Glutamatergic neuron (in vitro differentiated cells): ENCODE results near the gene STRADA. TPM values are rescaled to one million over a fixed set of nuclear protein-coding genes. Genes with fewer than 3 reads are reported as not detected.

ENCODE experiments used
- DNase-seq: peaks from one replicate; pipeline ENCODE4 v3.0.0; 2022
- H3K27ac Mint-ChIP-seq: one replicate; pipeline ENCODE4 v1.8.0; 2020; ENCODE audit warnings: mild to moderate bottlenecking, mixed read lengths, inconsistent platforms; ENCODE audit not compliant: unreplicated experiment
- H3K27me3 Mint-ChIP-seq: one replicate; pipeline ENCODE4 v1.8.0; 2020; ENCODE audit warnings: mild to moderate bottlenecking, moderate library complexity, mixed read lengths, inconsistent platforms; ENCODE audit not compliant: unreplicated experiment
- H3K36me3 Mint-ChIP-seq: one replicate; pipeline ENCODE4 v1.8.0; 2020; ENCODE audit warnings: mild to moderate bottlenecking, mixed read lengths, inconsistent platforms; ENCODE audit not compliant: unreplicated experiment
- H3K4me1 Mint-ChIP-seq: one replicate; pipeline ENCODE4 v1.8.0; 2020; ENCODE audit warnings: mild to moderate bottlenecking, low read depth, mixed read lengths, inconsistent platforms; ENCODE audit not compliant: unreplicated experiment
- H3K4me3 Mint-ChIP-seq: one replicate; pipeline ENCODE4 v1.8.0; 2020; ENCODE audit warnings: mild to moderate bottlenecking, mixed read lengths, inconsistent platforms; ENCODE audit not compliant: unreplicated experiment
- H3K9me3 Mint-ChIP-seq: one replicate; pipeline ENCODE4 v1.8.0; 2020; ENCODE audit warnings: mild to moderate bottlenecking, moderate library complexity, mixed read lengths, inconsistent platforms; ENCODE audit not compliant: unreplicated experiment
- total RNA-seq: library from RNA; stranded (reverse); fragmentation: NEBNext Ultra II Directional; extraction: Animal tissue kit (Norgen Biotek cat#: 25700); gene quantifications from one replicate; pipeline ENCODE4 v1.2.1, GENCODE V29; 2021; ENCODE audit not compliant: unreplicated experiment
- TF ChIP-seq, protein P1 (sequence below): fragments of 200-600 bp; sonication (generic); IDR thresholded peaks from one replicate; pipeline ENCODE4 v1.5.0; 2021; ENCODE audit not compliant: partially characterized antibody, unreplicated experiment

STRADA gene
- total RNA-seq, 1 donor from 2014 or later, result 58.8 TPM

DNA sequence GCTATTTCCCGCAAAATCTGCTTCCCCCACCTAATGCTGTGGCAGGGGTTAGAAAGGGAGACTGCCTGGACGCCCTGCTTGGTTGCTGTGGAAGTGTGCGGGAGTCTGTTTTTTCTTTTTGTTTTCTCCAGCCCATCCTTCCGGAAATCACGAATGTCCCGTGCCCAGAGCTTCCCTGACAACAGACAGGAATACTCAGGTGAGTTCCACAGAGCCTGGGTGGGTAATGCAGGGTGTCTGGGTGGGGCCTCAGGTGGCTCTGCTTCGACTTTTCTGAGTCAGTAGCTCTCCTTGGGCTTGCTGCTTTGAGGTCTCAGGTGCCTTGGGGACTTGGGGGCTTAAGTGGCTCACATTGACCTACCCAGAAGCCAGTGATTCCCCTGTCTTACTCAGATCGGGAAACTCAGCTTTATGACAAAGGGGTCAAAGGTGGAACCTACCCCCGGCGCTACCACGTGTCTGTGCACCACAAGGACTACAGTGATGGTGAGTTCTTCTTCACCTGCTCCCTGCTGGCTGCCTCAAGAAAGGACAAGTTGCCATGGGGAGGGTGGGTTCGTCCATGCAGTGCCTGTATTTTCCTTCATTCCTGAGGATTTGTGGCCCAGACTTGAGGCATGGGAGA, 53.1 kb downstream of the STRADA start:
- Mint-ChIP-seq H3K27ac (no peak overlapping the region), H3K4me1 (peaks cover 25% of the 10 kb centered on the region), H3K4me3 (no peak overlapping the region), H3K36me3 (no peaks in the 10 kb centered on the region), H3K9me3 (peaks cover 14% of the 10 kb centered on the region), H3K27me3 (peaks cover 5% of the 10 kb centered on the region)
- no peak for DNase-seq
- TF ChIP-seq, protein P1, sequence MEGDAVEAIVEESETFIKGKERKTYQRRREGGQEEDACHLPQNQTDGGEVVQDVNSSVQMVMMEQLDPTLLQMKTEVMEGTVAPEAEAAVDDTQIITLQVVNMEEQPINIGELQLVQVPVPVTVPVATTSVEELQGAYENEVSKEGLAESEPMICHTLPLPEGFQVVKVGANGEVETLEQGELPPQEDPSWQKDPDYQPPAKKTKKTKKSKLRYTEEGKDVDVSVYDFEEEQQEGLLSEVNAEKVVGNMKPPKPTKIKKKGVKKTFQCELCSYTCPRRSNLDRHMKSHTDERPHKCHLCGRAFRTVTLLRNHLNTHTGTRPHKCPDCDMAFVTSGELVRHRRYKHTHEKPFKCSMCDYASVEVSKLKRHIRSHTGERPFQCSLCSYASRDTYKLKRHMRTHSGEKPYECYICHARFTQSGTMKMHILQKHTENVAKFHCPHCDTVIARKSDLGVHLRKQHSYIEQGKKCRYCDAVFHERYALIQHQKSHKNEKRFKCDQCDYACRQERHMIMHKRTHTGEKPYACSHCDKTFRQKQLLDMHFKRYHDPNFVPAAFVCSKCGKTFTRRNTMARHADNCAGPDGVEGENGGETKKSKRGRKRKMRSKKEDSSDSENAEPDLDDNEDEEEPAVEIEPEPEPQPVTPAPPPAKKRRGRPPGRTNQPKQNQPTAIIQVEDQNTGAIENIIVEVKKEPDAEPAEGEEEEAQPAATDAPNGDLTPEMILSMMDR, result no peak

DNA sequence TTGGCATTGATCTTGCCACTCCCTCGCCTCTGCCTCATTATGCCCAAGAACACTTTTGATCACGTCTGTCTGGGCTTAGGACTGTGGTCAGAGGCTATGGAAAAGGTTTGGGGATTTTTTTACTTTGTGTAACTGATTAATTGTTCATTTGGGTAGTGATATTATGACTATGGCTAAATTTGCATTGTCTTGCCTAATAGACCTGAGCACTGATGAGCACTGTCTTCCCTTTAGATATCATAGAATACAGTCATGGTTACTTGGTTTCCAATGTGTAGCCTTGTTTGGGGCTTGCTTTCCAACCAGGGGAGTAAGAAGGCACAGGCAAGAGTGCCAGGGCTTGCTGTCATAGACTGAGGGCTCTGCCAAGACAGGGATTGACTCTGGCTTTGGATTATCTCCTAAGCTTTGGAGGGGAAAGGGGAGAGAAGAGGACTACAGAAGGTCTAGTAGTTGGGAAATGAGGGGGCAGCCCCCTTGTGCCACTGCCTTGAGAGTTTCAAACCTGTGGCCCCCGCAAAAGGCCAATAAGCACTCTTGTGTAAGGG, 55.4 kb downstream of the STRADA start:
- DNase-seq, result no peak
- Mint-ChIP-seq H3K9me3 (peaks cover 5% of the 10 kb centered on the region), H3K27me3 (no peaks in the 10 kb centered on the region), H3K36me3 (no peaks in the 10 kb centered on the region), H3K4me3 (no peak overlapping the region), H3K4me1 (peaks cover 4% of the 10 kb centered on the region), H3K27ac (no peak overlapping the region)
- TF ChIP-seq, protein P1, result no peak

DNA sequence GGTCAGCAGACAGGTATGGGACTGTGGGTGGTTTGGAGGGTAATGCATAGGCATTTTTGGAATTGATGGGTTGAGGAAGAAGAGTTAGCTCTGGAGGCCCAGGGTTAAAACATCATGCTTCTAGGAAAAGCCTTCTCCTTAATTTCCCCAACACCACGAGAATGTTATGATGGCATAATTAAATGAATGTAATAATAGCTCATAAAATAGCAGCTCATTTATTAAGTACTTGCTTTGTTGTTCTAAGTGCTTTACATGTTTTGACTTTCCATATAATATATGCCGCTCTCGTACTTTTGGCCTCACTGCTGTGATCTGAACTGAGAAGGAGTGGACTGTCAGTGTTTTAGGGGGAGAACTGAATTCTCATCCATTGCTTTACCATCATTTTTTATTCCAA, 56.0 kb downstream of the STRADA start:
- peaks cover 5% of the 10 kb centered on the region for H3K9me3 Mint-ChIP-seq
- no peak overlapping the region for H3K4me3 Mint-ChIP-seq
- TF ChIP-seq, protein P1, result no peak
- H3K27ac Mint-ChIP-seq, result no peak overlapping the region
- no peaks in the 10 kb centered on the region for H3K27me3 Mint-ChIP-seq
- DNase-seq, result no peak
- no peaks in the 10 kb centered on the region for H3K36me3 Mint-ChIP-seq
- no peaks in the 10 kb centered on the region for H3K4me1 Mint-ChIP-seq

DNA sequence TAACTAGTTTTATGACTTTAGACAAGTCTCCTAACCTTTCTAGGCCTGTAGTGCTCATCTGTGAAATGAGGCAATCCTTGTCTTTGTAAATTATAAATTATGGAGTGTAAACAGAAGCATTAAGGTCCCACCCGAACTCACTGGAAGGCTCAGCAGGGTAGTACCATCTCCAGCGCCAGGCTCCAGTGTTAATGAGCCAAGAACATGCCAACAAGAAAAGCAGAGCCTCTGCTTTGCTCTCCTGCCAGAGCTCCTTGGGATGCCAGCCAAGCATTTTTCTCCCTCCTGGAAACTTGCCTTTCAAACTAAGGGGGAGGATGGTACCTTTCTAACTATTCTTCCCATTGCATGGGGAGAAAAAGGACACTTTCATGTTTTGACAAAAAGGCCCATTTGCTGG, 56.6 kb downstream of the STRADA start:
- no peaks in the 10 kb centered on the region for H3K36me3 Mint-ChIP-seq

DNA sequence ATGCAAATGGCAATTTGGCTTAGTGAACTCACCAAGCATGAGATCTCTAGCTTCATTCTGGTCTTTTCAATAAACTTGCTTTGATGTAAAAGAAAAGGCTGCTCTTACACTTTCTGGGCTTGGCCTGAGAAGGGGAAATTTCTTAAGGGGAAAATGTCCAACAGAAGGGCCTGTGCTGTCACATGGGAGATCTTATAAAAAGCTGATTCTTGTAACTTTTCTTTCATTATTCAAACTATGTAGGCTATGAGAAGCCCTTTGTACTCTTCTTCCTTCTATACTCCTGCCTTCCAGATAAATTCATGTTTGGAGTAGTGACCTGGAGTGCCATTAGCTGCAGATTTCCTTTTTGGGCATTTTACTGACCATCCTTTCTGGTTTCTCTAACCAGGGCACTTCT, 58.6 kb downstream of the STRADA start:
- Mint-ChIP-seq H3K4me3 (no peak overlapping the region), H3K36me3 (no peaks in the 10 kb centered on the region)

More for the DNA sequence above, 56.6 kb downstream of the STRADA start:
- H3K4me1 Mint-ChIP-seq, result no peaks in the 10 kb centered on the region
- no peak overlapping the region for H3K27ac Mint-ChIP-seq
- no peak for DNase-seq
- peaks cover 5% of the 10 kb centered on the region for H3K9me3 Mint-ChIP-seq
- TF ChIP-seq, protein P1, result no peak
- H3K27me3 Mint-ChIP-seq, result no peaks in the 10 kb centered on the region
- H3K4me3 Mint-ChIP-seq, result no peak overlapping the region

More for the DNA sequence above, 58.6 kb downstream of the STRADA start:
- TF ChIP-seq, protein P1, result no peak
- no peaks in the 10 kb centered on the region for H3K27me3 Mint-ChIP-seq
- H3K9me3 Mint-ChIP-seq, result peaks cover 2% of the 10 kb centered on the region
- H3K4me1 Mint-ChIP-seq, result peaks cover under 1% of the 10 kb centered on the region
- DNase-seq, result no peak
- no peak overlapping the region for H3K27ac Mint-ChIP-seq
